Gastrocnemius medialis (tissue), 4 donors: Measurements from ENCODE around the gene DGCR6L. TPM values are rescaled to one million over a fixed set of nuclear protein-coding genes. Genes with fewer than 3 reads are reported as not detected.
"Not testable (repeated sequence)": the region's sequence is repeated elsewhere in the genome, so short reads cannot be mapped to it uniquely, and the experiment has no call there.

Experiments used
- ATAC-seq, 2 donors: fragments of 150-250 bp; one replicate each; pipeline ENCODE4 v1.9.1; 2016
- DNase-seq, 2 donors: peaks; one replicate each; pipeline ENCODE4 v3.0.0-alpha.2; 2019
- H3K27ac ChIP-seq, 4 donors: fragments of 200-600 bp; sonication (generic); 1 replicate in 1 of 4; 2 replicates in 3 of 4; pipeline ENCODE4 v1.5.1; 2016 to 2018; ENCODE audit warnings: mild to moderate bottlenecking in 2 of 4, moderate library complexity in 1 of 4
- H3K27me3 ChIP-seq, 3 donors: fragments of 200-600 bp; sonication (generic) in 2 of 3; 1 replicate in 1 of 3; 2 replicates in 2 of 3; pipeline versions ENCODE4 v1.5.1 to v1.6.0; 2016 to 2019; ENCODE audit warnings: mild to moderate bottlenecking in 1 of 3, moderate library complexity in 1 of 3
- H3K36me3 ChIP-seq, 2 donors: fragments of 200-600 bp; sonication (generic) in 1 of 2; one replicate each; pipeline ENCODE4 v1.5.1; 2017 to 2018
- H3K4me1 ChIP-seq, 2 donors: fragments of 200-600 bp; sonication (generic) in 1 of 2; one replicate each; pipeline ENCODE4 v1.5.1; 2016 to 2017; ENCODE audit warnings: mild to moderate bottlenecking in 2 of 2
- H3K4me3 ChIP-seq, 4 donors: fragments of 200-600 bp; sonication (generic) in 3 of 4; 1 replicate in 1 of 4; 2 replicates in 3 of 4; pipeline ENCODE4 v1.5.1; 2016 to 2019; ENCODE audit warnings: mild to moderate bottlenecking in 2 of 4
- H3K9me3 ChIP-seq, 3 donors: fragments of 200-600 bp; sonication (generic) in 2 of 3; 1 replicate in 1 of 3; 2 replicates in 2 of 3; pipeline ENCODE4 v1.5.1; 2016 to 2019
- POLR2A ChIP-seq, 2 donors: fragments of 450-650 bp; IDR thresholded peaks; one replicate each; pipeline ENCODE4 v1.6.1; 2017; ENCODE audit warnings: antibody characterized with exemption in 2 of 2, mild to moderate bottlenecking in 2 of 2, moderate library complexity in 2 of 2
- in situ Hi-C, 4 donors: fragments of 200-750 bp; cut with MboI; loops; one replicate each; pipeline versions ENCODE4 v1.15.0 to v1.8.0; 2017; ENCODE audit warnings: low sequenced_read_pairs in 4 of 4
- intact Hi-C: fragments of 100-400 bp; cut with DNase I; formaldehyde crosslinking; loops from one replicate; pipeline ENCODE4 v1.15.1; 2023; ENCODE audit warnings: low total_unique reads
- total RNA-seq, 4 donors: library from RNA; depleted of rRNA; stranded (reverse); fragments of >200 nt; gene quantifications; one replicate each; pipeline versions ENCODE4 v1.1.0 to v1.2.3, GENCODE V29; 2016
- TF ChIP-seq, protein P1 (sequence below), 5 experiments: fragments of 450-650 bp in 3 of 5; fragments of 200-600 bp in 2 of 5; sonication (generic) in 2 of 5; IDR thresholded peaks in 4 of 5; conservative IDR thresholded peaks in 1 of 5; 1 replicate in 4 of 5; 2 replicates in 1 of 5; pipeline ENCODE4 v1.5.1; 2016 to 2019; ENCODE audit warnings: antibody characterized with exemption in 5 of 5, mild to moderate bottlenecking in 3 of 5, moderate library complexity in 3 of 5

The DGCR6L gene
- total RNA-seq, 4 donors from 2014 or later: 43.5 to 105 (median 67.5) TPM

DNA sequence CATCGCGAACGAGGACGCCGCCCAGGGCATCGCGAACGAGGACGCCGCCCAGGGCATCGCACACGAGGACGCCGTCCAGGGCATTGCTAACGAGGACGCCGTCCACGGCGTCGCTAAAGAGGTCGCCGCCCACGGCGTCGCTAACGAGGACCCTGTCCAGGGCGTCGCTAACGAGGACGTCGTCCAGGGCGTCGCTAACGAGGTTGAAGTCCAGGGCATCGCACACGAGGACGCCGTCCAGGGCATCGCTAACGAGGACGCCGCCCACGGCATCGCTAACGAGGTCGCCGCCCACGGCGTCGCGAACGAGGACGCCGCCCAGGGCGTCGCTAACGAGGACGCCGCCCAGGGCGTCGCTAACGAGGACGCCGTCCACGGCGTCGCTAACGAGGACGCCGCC, 38.1 kb upstream of the DGCR6L start:
- H3K36me3 ChIP-seq, H3K27ac ChIP-seq, intact Hi-C loops, in situ Hi-C loops, H3K9me3 ChIP-seq, DNase-seq, H3K4me1 ChIP-seq, ATAC-seq, H3K4me3 ChIP-seq, H3K27me3 ChIP-seq: not testable (repeated sequence)

DNA sequence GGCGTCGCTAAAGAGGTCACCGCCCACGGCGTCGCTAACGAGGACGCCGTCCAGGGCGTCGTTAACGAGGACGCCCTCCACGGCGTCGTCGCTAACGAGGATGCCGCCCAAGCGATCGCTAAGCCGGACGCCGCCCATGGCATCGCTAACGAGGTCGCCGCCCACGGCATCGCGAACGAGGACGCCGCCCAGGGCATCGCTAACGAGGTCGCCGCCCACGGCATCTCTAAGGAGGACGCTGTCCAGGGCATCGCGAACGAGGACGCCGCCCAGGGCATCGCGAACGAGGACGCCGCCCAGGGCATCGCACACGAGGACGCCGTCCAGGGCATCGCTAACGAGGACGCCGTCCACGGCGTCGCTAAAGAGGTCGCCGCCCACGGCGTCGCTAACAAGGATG, 37.0 kb upstream of the DGCR6L start:
- H3K27ac ChIP-seq, DNase-seq, H3K36me3 ChIP-seq, H3K27me3 ChIP-seq, H3K4me3 ChIP-seq, H3K4me1 ChIP-seq, H3K9me3 ChIP-seq, in situ Hi-C loops, ATAC-seq, intact Hi-C loops: not testable (repeated sequence)

- in situ Hi-C loops, H3K4me3 ChIP-seq, ATAC-seq, H3K27ac ChIP-seq, H3K27me3 ChIP-seq, H3K4me1 ChIP-seq, H3K36me3 ChIP-seq, DNase-seq, intact Hi-C loops, H3K9me3 ChIP-seq: not testable (repeated sequence)
Measured at GRCh38 chr22:20355939-20356636, 36.2 kb upstream of the DGCR6L start.

- H3K4me1 ChIP-seq: no peaks in the 10 kb centered on the region
- intact Hi-C loops: no loop called here
- in situ Hi-C loops: no loop called here
- no peak for TF ChIP-seq POLR2A (IDR thresholded peaks at IDR 0.05)
- TF ChIP-seq, protein P1, sequence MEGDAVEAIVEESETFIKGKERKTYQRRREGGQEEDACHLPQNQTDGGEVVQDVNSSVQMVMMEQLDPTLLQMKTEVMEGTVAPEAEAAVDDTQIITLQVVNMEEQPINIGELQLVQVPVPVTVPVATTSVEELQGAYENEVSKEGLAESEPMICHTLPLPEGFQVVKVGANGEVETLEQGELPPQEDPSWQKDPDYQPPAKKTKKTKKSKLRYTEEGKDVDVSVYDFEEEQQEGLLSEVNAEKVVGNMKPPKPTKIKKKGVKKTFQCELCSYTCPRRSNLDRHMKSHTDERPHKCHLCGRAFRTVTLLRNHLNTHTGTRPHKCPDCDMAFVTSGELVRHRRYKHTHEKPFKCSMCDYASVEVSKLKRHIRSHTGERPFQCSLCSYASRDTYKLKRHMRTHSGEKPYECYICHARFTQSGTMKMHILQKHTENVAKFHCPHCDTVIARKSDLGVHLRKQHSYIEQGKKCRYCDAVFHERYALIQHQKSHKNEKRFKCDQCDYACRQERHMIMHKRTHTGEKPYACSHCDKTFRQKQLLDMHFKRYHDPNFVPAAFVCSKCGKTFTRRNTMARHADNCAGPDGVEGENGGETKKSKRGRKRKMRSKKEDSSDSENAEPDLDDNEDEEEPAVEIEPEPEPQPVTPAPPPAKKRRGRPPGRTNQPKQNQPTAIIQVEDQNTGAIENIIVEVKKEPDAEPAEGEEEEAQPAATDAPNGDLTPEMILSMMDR (IDR thresholded peaks at IDR 0.05 in 4 of 5, conservative IDR thresholded peaks at IDR 0.05 in 1 of 5): no peak
- no peaks in the 10 kb centered on the region for H3K9me3 ChIP-seq
- H3K36me3 ChIP-seq: no peaks in the 10 kb centered on the region
- DNase-seq (no peak), ATAC-seq (no peak)
- H3K4me3 ChIP-seq: no peak overlapping the region
- no peaks in the 10 kb centered on the region for H3K27me3 ChIP-seq
- H3K27ac ChIP-seq: no peak overlapping the region
Measured at GRCh38 chr22:20354238-20354975, 34.5 kb upstream of the DGCR6L start.

- H3K4me1 ChIP-seq: not testable (repeated sequence)
Measured at GRCh38 chr22:20352536-20352935, 32.7 kb upstream of the DGCR6L start.

GRCh38 chr22:20346553-20346952, 26.7 kb upstream of the DGCR6L start:
- intact Hi-C loops, H3K9me3 ChIP-seq, DNase-seq, H3K27me3 ChIP-seq, H3K36me3 ChIP-seq, H3K27ac ChIP-seq, ATAC-seq, in situ Hi-C loops, H3K4me3 ChIP-seq, H3K4me1 ChIP-seq: not testable (repeated sequence)

More at GRCh38 chr22:20352536-20352935, 32.7 kb upstream of the DGCR6L start:
- DNase-seq, intact Hi-C loops, H3K9me3 ChIP-seq, H3K27ac ChIP-seq, ATAC-seq, H3K4me3 ChIP-seq, in situ Hi-C loops, H3K27me3 ChIP-seq, H3K36me3 ChIP-seq: not testable (repeated sequence)

DNA sequence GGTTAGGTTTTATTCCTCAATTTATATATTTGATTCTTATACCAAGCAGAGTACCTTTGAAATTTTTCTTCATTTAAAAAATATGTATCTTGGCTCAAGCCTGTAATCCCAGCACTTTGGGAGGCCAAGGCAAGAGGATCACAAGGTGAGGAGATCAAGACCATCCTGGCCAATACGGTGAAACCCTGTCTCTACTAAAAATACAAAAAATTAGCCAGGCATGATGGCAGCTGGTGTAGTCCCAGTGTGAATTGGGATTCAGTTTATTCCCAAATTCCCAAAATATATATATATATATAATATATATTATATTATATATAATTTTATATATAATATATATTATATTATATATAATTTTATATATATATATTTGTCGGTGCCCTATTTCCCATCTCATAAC, 18.4 kb upstream of the DGCR6L start:
- H3K27ac ChIP-seq, H3K36me3 ChIP-seq, H3K4me1 ChIP-seq, H3K27me3 ChIP-seq, H3K4me3 ChIP-seq, DNase-seq, H3K9me3 ChIP-seq, ATAC-seq, in situ Hi-C loops, intact Hi-C loops: not testable (repeated sequence)

DNA sequence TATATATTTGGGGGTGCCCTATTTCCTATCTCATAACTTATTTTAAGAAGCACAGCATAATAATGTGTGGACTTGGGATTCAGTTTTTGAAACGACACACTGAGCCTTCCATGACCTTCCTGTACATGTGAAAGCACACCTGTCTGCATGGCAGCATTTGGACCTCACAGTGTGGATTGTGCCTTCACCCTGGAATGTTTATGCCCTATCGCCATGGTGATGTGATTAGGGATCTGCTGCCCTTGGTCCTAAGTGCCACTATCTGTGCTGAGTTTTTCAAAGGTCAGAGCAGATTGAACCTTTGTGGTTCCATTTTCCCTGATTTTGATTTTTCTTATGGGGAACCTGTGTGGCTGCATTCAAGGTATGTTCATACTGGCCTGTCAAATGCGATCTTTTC, 17.9 kb upstream of the DGCR6L start:
- H3K27ac ChIP-seq, DNase-seq, H3K9me3 ChIP-seq, ATAC-seq, intact Hi-C loops, in situ Hi-C loops, H3K36me3 ChIP-seq, H3K4me3 ChIP-seq, H3K27me3 ChIP-seq, H3K4me1 ChIP-seq: not testable (repeated sequence)

DNA sequence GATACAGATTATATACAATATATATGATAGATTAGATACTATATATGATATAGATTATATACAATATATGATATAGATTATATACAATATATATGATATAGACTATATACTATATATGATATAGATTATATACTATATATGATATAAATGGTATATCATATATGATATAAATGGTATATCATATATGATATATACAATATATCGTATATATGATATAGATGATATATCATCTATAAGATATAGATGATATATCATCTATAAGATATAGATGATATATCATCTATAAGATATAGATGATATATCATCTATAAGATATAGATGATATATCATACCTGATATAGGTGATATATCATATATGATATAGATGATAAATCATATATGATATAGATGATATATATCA, 16.7 kb upstream of the DGCR6L start:
- H3K27ac ChIP-seq, DNase-seq, H3K4me3 ChIP-seq, H3K4me1 ChIP-seq, intact Hi-C loops, H3K27me3 ChIP-seq, H3K9me3 ChIP-seq, in situ Hi-C loops, ATAC-seq, H3K36me3 ChIP-seq: not testable (repeated sequence)

- intact Hi-C loops: loop anchor here (10.0 kb wide), 1 partner anchor 166 kb away; the partner anchor contains the start of gene KLHL22
- H3K9me3 ChIP-seq, H3K27me3 ChIP-seq, H3K27ac ChIP-seq, H3K4me3 ChIP-seq, H3K4me1 ChIP-seq, in situ Hi-C loops, ATAC-seq, DNase-seq, H3K36me3 ChIP-seq: not testable (repeated sequence)
Measured at GRCh38 chr22:20328569-20328930, 8.7 kb upstream of the DGCR6L start.

GRCh38 chr22:20325996-20326395, 6.1 kb upstream of the DGCR6L start:
- H3K4me3 ChIP-seq, H3K4me1 ChIP-seq, in situ Hi-C loops, H3K27ac ChIP-seq, ATAC-seq, H3K36me3 ChIP-seq, DNase-seq, H3K9me3 ChIP-seq, H3K27me3 ChIP-seq: not testable (repeated sequence)
- intact Hi-C loops: loop anchor here (10.0 kb wide), 1 partner anchor 169 kb away; the partner anchor contains the start of gene KLHL22
